GM12801 (cell line): ENCODE results near the gene CLEC3A.

Experiments used
- TF ChIP-seq, protein P1 (sequence below): IDR thresholded peaks from one replicate; pipeline ENCODE4 v1.5.1; 2011; ENCODE audit warnings: control low read depth; ENCODE audit not compliant: insufficient read length; ENCODE audit errors: extremely low read depth

Gene CLEC3A

GRCh38 chr16:78004517-78004916, 17.8 kb upstream of the CLEC3A start:
- TF ChIP-seq, protein P1, sequence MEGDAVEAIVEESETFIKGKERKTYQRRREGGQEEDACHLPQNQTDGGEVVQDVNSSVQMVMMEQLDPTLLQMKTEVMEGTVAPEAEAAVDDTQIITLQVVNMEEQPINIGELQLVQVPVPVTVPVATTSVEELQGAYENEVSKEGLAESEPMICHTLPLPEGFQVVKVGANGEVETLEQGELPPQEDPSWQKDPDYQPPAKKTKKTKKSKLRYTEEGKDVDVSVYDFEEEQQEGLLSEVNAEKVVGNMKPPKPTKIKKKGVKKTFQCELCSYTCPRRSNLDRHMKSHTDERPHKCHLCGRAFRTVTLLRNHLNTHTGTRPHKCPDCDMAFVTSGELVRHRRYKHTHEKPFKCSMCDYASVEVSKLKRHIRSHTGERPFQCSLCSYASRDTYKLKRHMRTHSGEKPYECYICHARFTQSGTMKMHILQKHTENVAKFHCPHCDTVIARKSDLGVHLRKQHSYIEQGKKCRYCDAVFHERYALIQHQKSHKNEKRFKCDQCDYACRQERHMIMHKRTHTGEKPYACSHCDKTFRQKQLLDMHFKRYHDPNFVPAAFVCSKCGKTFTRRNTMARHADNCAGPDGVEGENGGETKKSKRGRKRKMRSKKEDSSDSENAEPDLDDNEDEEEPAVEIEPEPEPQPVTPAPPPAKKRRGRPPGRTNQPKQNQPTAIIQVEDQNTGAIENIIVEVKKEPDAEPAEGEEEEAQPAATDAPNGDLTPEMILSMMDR, result no peak

- TF ChIP-seq, protein P1, result no peak
These were observed 16.5 kb upstream of the CLEC3A start for GRCh38 chr16:78005881-78006280.

GRCh38 chr16:78007121-78007520, 15.2 kb upstream of the CLEC3A start:
- TF ChIP-seq, protein P1, result no peak

DNA sequence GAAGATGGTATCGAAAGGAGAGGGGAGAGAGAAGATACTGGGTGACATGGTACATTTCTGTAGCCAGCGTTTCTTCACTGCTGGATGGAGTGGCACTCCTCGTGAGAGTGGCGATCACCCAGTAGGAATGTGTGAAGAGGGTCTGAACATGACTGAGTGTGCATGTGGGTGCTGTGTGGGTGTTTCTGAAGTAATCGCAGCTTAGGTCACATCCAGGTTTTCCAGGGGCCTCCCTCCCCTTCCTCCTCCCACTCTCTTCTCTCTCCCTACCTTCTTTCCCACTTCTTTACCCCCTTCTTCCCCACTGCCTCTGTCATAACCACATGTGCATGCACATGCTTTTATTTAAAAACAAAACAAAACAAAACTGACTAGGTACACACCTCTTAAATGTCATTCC, 1.8 kb downstream of the CLEC3A start:
- TF ChIP-seq, protein P1, result no peak

DNA sequence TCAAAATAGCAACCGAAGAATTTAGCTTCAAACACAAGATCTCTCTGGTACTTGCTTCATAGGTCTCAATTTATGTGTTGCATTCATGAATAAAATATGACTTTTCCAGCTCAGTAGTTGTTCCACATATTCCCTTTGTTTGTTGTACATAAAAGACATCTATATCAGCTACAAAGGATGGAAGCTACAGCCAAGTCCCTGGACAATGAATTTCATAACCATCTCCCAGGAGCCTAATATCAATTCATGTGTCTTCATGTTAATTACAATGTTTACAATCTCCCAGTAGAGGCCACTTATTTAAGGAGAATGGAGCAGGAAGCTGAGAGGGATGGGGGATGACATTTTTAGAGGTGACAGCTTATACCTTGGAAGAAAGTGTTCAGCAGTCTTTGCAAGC, 3.3 kb downstream of the CLEC3A start:
- TF ChIP-seq, protein P1, result no peak

- TF ChIP-seq, protein P1, result no peak
These were observed 5.7 kb downstream of the CLEC3A start for GRCh38 chr16:78028018-78028417.

GRCh38 chr16:78034530-78034929, 12.2 kb downstream of the CLEC3A start:
- TF ChIP-seq, protein P1, result no peak

- TF ChIP-seq, protein P1, result no peak
These were observed 12.7 kb downstream of the CLEC3A start for GRCh38 chr16:78035012-78035411.
